ENCODE results near the gene RAB11FIP4. TPM values are rescaled to one million over a fixed set of nuclear protein-coding genes. Genes with fewer than 3 reads are reported as not detected.

RAB11FIP4 gene
- total and polyA plus RNA-seq, 3 donors from 2014 or later, result 44.3 to 104 (median 90.2) TPM

DNA sequence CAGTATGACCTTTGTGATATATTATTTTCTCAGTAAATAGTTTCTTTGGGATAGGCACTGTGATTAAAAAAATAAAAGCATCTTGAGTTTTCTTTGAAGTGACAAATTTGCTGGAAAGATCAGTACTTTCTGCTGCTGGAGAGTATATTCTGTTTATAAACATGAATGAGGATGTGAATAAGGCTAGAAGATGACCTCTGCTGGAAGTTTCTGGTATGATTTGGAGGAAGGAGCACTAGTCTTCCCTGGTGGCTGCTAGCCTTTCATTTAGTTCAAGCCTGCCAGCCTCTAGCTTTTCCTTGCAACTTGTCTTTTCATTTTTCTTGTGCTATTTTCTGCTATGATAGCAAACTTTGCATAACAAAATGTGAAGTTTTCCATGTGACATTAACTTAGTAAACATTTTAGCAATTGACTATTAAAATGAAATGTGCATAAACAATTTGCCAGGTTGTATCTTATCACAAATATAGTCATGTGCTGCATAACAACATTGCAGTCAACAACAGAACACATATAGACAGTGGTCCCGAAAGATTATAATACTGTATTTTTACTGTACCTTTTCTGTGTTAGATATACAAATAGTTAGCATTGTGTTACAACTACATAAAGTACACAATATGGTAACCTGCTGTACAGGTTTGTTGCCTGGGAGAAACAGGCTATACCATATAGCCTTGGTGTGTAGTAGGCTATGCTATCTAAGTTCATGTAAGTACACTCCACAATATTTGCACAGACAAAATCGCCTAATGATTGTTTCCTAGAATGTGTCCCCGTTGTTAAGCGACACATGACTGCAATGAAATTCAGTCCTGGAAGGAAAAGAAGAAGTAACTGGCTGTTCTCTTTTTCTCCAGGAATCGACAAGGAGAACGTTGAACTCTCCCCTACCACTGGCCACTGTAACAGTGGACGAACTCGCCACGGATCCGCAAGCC is 18.1 kb upstream of the RAB11FIP4 start:
- WGBS, 2 donors, result 87 to 95% methylated on average over 10 of the region's 10 CpGs

GRCh38 chr17:31374094-31374447 is 17.4 kb upstream of the RAB11FIP4 start:
- no peak overlapping the region for H3K27ac ChIP-seq
- intact Hi-C loops (cut with DNase I; ENCODE audit: low total_unique reads), result no loop called here
- WGBS, 2 donors, result 78 to 81% methylated on average over 6 of the region's 6 CpGs
- no peaks in the 10 kb centered on the region for H3K9me3 ChIP-seq
- H3K4me3 ChIP-seq, result no peak overlapping the region
- H3K27me3 ChIP-seq, result no peaks in the 10 kb centered on the region
- no peak for DNase-seq
- TF ChIP-seq POLR2A (IDR thresholded peaks at IDR 0.05) (no peak), CTCF (IDR thresholded peaks at IDR 0.05) (no peak)
- H3K4me1 ChIP-seq, result no peaks in the 10 kb centered on the region
- H3K36me3 ChIP-seq (ENCODE audit: low read depth, missing control alignments), result no peaks in the 10 kb centered on the region

More for the DNA sequence above, 18.1 kb upstream of the RAB11FIP4 start:
- DNase-seq, result no peak
- Histone ChIP-seq H3K9me3 (no peaks in the 10 kb centered on the region), H3K4me3 (no peak overlapping the region), H3K36me3 (ENCODE audit: low read depth, missing control alignments) (no peaks in the 10 kb centered on the region), H3K27ac (no peak overlapping the region), H3K4me1 (no peaks in the 10 kb centered on the region), H3K27me3 (no peaks in the 10 kb centered on the region)
- TF ChIP-seq POLR2A (IDR thresholded peaks at IDR 0.05), result no peak
- peak in 2 of 3 experiments; percentile 25 to 31 for TF ChIP-seq CTCF (IDR thresholded peaks at IDR 0.05)
- intact Hi-C loops (cut with DNase I; ENCODE audit: low total_unique reads), result no loop called here

GRCh38 chr17:31374503-31374902 is 17.0 kb upstream of the RAB11FIP4 start:
- no peak for TF ChIP-seq CTCF (IDR thresholded peaks at IDR 0.05)
- no peak for TF ChIP-seq POLR2A (IDR thresholded peaks at IDR 0.05)
- H3K4me3 ChIP-seq, result no peak overlapping the region
- no peaks in the 10 kb centered on the region for H3K27me3 ChIP-seq
- WGBS, 2 donors, result 89 to 96% methylated on average over 2 of the region's 2 CpGs
- DNase-seq, result no peak
- H3K4me1 ChIP-seq, result no peaks in the 10 kb centered on the region
- H3K36me3 ChIP-seq (ENCODE audit: low read depth, missing control alignments), result no peaks in the 10 kb centered on the region
- no peaks in the 10 kb centered on the region for H3K9me3 ChIP-seq
- intact Hi-C loops (cut with DNase I; ENCODE audit: low total_unique reads), result no loop called here
- no peak overlapping the region for H3K27ac ChIP-seq

- intact Hi-C loops (cut with DNase I; ENCODE audit: low total_unique reads), result no loop called here
- Histone ChIP-seq H3K36me3 (ENCODE audit: low read depth, missing control alignments) (no peaks in the 10 kb centered on the region), H3K27me3 (no peaks in the 10 kb centered on the region), H3K27ac (no peak overlapping the region), H3K4me3 (no peak overlapping the region), H3K4me1 (no peaks in the 10 kb centered on the region), H3K9me3 (no peaks in the 10 kb centered on the region)
- no peak for TF ChIP-seq POLR2A (IDR thresholded peaks at IDR 0.05)
- TF ChIP-seq CTCF (IDR thresholded peaks at IDR 0.05), result no peak
- no peak for DNase-seq
Observed at GRCh38 chr17:31378638-31379037, 12.8 kb upstream of the RAB11FIP4 start.
